ENCODE results near the gene ZBTB7C. TPM values are rescaled to one million over a fixed set of nuclear protein-coding genes. Genes with fewer than 3 reads are reported as not detected.

Gene ZBTB7C
- polyA plus RNA-seq, 1 donor (not counting 4 experiments of a cell fraction or from before 2014, with no cell fraction given) = 0.58 TPM

DNA sequence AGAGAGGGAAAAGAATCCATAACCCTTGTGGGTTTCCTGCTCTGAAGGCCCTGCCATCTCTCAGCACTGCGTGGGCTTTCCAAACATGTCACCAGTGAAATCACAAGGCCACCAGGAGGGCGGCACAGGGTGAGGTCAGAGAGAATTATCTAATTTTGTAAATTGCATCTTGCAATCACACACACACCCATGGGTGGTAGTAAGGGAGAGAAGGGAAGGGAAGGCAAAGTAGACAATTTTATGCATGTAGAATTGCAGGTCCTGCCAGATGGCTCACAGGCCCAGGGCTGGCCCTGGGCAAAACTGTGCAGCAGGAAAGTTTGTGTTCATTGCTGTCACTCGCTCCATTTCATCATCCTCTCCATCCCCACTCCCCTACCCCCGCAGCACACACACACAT, 21.0 kb upstream of the ZBTB7C start:
- H3K36me3 ChIP-seq (ENCODE audit: control insufficient read depth in 2 of 2, extremely low read depth in 1 of 2, insufficient read depth in 2 of 2, low read length in 2 of 2) = no peaks in the 10 kb centered on the region
- TF ChIP-seq, protein P1, sequence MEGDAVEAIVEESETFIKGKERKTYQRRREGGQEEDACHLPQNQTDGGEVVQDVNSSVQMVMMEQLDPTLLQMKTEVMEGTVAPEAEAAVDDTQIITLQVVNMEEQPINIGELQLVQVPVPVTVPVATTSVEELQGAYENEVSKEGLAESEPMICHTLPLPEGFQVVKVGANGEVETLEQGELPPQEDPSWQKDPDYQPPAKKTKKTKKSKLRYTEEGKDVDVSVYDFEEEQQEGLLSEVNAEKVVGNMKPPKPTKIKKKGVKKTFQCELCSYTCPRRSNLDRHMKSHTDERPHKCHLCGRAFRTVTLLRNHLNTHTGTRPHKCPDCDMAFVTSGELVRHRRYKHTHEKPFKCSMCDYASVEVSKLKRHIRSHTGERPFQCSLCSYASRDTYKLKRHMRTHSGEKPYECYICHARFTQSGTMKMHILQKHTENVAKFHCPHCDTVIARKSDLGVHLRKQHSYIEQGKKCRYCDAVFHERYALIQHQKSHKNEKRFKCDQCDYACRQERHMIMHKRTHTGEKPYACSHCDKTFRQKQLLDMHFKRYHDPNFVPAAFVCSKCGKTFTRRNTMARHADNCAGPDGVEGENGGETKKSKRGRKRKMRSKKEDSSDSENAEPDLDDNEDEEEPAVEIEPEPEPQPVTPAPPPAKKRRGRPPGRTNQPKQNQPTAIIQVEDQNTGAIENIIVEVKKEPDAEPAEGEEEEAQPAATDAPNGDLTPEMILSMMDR (optimal IDR thresholded peaks at IDR 0.05 in 1 of 3, IDR thresholded peaks at IDR 0.05 in 1 of 3, conservative IDR thresholded peaks at IDR 0.05 in 1 of 3; ENCODE audit: extremely low read depth in 1 of 3, insufficient read depth in 2 of 3, low read length in 3 of 3) = no peak
- no peak for TF ChIP-seq EZH2 (IDR thresholded peaks at IDR 0.05; ENCODE audit: low read length)
- H3K4me1 ChIP-seq (ENCODE audit: control insufficient read depth, extremely low read depth, insufficient read depth, low read length) = no peaks in the 10 kb centered on the region
- H4K20me1 ChIP-seq (ENCODE audit: control insufficient read depth, extremely low read depth, insufficient read depth, low read length) = no peaks in the 10 kb centered on the region
- no peak overlapping the region for H2AFZ ChIP-seq (ENCODE audit: control insufficient read depth, low read length)
- DNase-seq (ENCODE audit: low read depth, low spot score) (no peak), FAIRE-seq (no peak)
- H3K4me3 ChIP-seq (ENCODE audit: control insufficient read depth in 2 of 3, extremely low read depth in 1 of 3, insufficient read depth in 2 of 3, low read depth in 1 of 3, low read length in 3 of 3) = no peak overlapping the region
- no peak overlapping the region for H3K27ac ChIP-seq (ENCODE audit: control insufficient read depth, insufficient read depth, low read length)
- no peak overlapping the region for H3K4me2 ChIP-seq (ENCODE audit: control insufficient read depth, extremely low read depth, insufficient read depth, low read depth, low read length)
- dilution Hi-C loops (cut with MboI; ENCODE audit: extremely low pct_ligation_motif_present, low sequenced_read_pairs) = loop anchor here (25.0 kb wide), 1 partner anchor 193 kb away; no protein-coding TSS in a partner anchor
- peaks cover 26% of the 10 kb centered on the region for H3K27me3 ChIP-seq (ENCODE audit: control insufficient read depth, extremely low read depth, insufficient read depth, low read length)
- no peaks in the 10 kb centered on the region for H3K9me1 ChIP-seq (ENCODE audit: control insufficient read depth, extremely low read depth, insufficient read depth, low read length)
- no peak overlapping the region for H3K9ac ChIP-seq (ENCODE audit: control insufficient read depth, extremely low read depth, insufficient read depth, low read length)
- no peaks in the 10 kb centered on the region for H3K9me3 ChIP-seq (ENCODE audit: control insufficient read depth, low read depth, low read length)
- no peaks in the 10 kb centered on the region for H3K79me2 ChIP-seq (ENCODE audit: control insufficient read depth, insufficient read depth, low read length)

DNA sequence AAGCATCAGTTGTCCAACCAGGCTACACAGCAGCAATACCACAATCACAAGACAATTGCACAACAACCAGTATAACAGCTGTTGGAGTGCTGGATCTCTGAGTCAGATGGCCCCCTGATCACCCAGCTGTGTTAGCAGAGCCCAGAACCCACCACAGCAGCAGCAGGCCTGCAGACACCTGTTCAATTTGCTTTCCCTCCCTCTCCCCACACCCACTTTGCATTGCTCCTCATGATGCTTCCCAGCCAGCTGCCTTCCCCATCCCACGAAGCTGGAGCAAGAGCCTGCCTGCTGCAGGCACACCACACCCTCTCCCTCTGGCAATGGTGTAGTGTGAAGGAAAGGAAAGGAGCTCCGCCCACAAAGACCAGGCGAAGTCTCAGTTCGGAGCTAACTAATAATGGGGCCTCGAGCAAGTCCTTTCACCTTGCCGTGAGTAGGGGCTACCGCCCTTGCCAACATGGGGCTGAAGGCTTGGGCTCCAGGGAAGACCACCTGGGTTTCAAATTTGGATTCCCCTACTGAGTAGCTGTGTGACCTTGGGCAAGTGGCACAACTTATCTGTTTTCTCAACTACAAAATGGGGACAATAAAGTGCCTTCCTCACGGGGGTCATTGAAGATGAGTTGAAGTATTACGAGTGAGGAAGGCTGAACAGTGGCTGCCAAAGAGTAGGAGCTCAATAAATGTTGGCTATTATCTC, 19.4 kb upstream of the ZBTB7C start:
- Histone ChIP-seq H3K9me3 (ENCODE audit: control insufficient read depth, low read depth, low read length) (no peaks in the 10 kb centered on the region), H3K79me2 (ENCODE audit: control insufficient read depth, insufficient read depth, low read length) (no peaks in the 10 kb centered on the region), H3K4me1 (ENCODE audit: control insufficient read depth, extremely low read depth, insufficient read depth, low read length) (no peaks in the 10 kb centered on the region), H3K9me1 (ENCODE audit: control insufficient read depth, extremely low read depth, insufficient read depth, low read length) (no peaks in the 10 kb centered on the region), H3K4me2 (ENCODE audit: control insufficient read depth, extremely low read depth, insufficient read depth, low read depth, low read length) (no peak overlapping the region), H3K27ac (ENCODE audit: control insufficient read depth, insufficient read depth, low read length) (no peak overlapping the region), H3K4me3 (ENCODE audit: control insufficient read depth in 2 of 3, extremely low read depth in 1 of 3, insufficient read depth in 2 of 3, low read depth in 1 of 3, low read length in 3 of 3) (no peak overlapping the region), H2AFZ (ENCODE audit: control insufficient read depth, low read length) (no peak overlapping the region), H3K36me3 (ENCODE audit: control insufficient read depth in 2 of 2, extremely low read depth in 1 of 2, insufficient read depth in 2 of 2, low read length in 2 of 2) (no peaks in the 10 kb centered on the region), H3K27me3 (ENCODE audit: control insufficient read depth, extremely low read depth, insufficient read depth, low read length) (peaks cover 30% of the 10 kb centered on the region), H4K20me1 (ENCODE audit: control insufficient read depth, extremely low read depth, insufficient read depth, low read length) (no peaks in the 10 kb centered on the region), H3K9ac (ENCODE audit: control insufficient read depth, extremely low read depth, insufficient read depth, low read length) (no peak overlapping the region)
- TF ChIP-seq EZH2 (IDR thresholded peaks at IDR 0.05; ENCODE audit: low read length) = no peak
- TF ChIP-seq, protein P1 (optimal IDR thresholded peaks at IDR 0.05 in 1 of 3, IDR thresholded peaks at IDR 0.05 in 1 of 3, conservative IDR thresholded peaks at IDR 0.05 in 1 of 3; ENCODE audit: extremely low read depth in 1 of 3, insufficient read depth in 2 of 3, low read length in 3 of 3) = no peak
- no peak for FAIRE-seq
- dilution Hi-C loops (cut with MboI; ENCODE audit: extremely low pct_ligation_motif_present, low sequenced_read_pairs) = loop anchor here (25.0 kb wide), 1 partner anchor 191 kb away; no protein-coding TSS in a partner anchor
- no peak for DNase-seq (ENCODE audit: low read depth, low spot score)
